IMR-90 (cell line): ENCODE results near the gene P2RY14. TPM values are rescaled to one million over a fixed set of nuclear protein-coding genes. Genes with fewer than 3 reads are reported as not detected.

Experiments used
- ATAC-seq: fragments of 200-7000 bp; cut with Tn5 transposase; 2 replicates; pipeline ENCODE4 v1.9.1; 2020; ENCODE audit warnings: low read depth, mild to moderate bottlenecking, moderate library complexity
- BruUV-seq: library from RNA; stranded (reverse); fragments of 400-500 nt; replicated peaks from 2 replicates; lab custom pipeline; 2021; lab: Mats Ljungman, UMichigan
- CTCF ChIA-PET: fragments of 300-600 bp; formaldehyde crosslinking; extraction: SDS; loops from one replicate; lab custom pipeline; 2021; ENCODE audit warnings: antibody characterized with exemption; lab: Yijun Ruan, JAX
- POLR2A ChIA-PET: fragments of 300-600 bp; sonication (Branson Sonifier 250); formaldehyde crosslinking; loops from one replicate; lab custom pipeline; 2022; ENCODE audit warnings: antibody characterized with exemption; ENCODE audit not compliant: unreplicated experiment; lab: Charles Lee
- DNase-seq: peaks from one replicate; pipeline ENCODE4 v3.0.0; 2013
- H2AFZ ChIP-seq: replicated peaks from 2 replicates; pipeline ENCODE3; 2013; ENCODE audit warnings: low read length, mild to moderate bottlenecking; ENCODE audit not compliant: poor library complexity
- H2AK5ac ChIP-seq: 2 replicates; pipeline ENCODE4 v1.6.1; 2013; ENCODE audit warnings: low read depth, low read length, inconsistent platforms
- H2AK9ac ChIP-seq: replicated peaks from 2 replicates; pipeline ENCODE3; 2013; ENCODE audit warnings: mild to moderate bottlenecking, low read depth, low read length, moderate library complexity; ENCODE audit not compliant: poor library complexity
- H2BK120ac ChIP-seq: 2 replicates; pipeline ENCODE4 v1.6.1; 2013; ENCODE audit warnings: low read depth, low read length, inconsistent platforms
- H2BK15ac ChIP-seq: 3 replicates; pipeline ENCODE4 v1.6.1; 2013; ENCODE audit warnings: low read depth, low read length, inconsistent platforms
- H2BK20ac ChIP-seq: 2 replicates; pipeline ENCODE4 v1.6.1; 2013; ENCODE audit warnings: low read depth, mild to moderate bottlenecking, inconsistent platforms, low read length, moderate library complexity
- H2BK5ac ChIP-seq: 2 replicates; pipeline ENCODE4 v1.6.1; 2013; ENCODE audit warnings: mild to moderate bottlenecking, low read depth, low read length, inconsistent platforms; ENCODE audit not compliant: poor library complexity, severe bottlenecking
- H3K14ac ChIP-seq: replicated peaks from 2 replicates; pipeline ENCODE4 v1.6.1; 2013; ENCODE audit warnings: low read depth, low read length, inconsistent platforms
- H3K18ac ChIP-seq: 2 replicates; pipeline ENCODE4 v1.6.1; 2013; ENCODE audit warnings: low read depth, low read length, control low read depth
- H3K23ac ChIP-seq: 2 replicates; pipeline ENCODE4 v1.6.1; 2013; ENCODE audit warnings: low read depth, low read length, inconsistent platforms
- H3K27ac ChIP-seq: 2 replicates; pipeline ENCODE4 v1.5.1; 2013; ENCODE audit warnings: mild to moderate bottlenecking, control low read depth, low read length; ENCODE audit not compliant: insufficient read depth
- H3K27me3 ChIP-seq: 2 replicates; pipeline ENCODE4 v1.6.1; 2013; ENCODE audit warnings: low read length; ENCODE audit not compliant: control insufficient read depth, insufficient read depth
- H3K36me3 ChIP-seq: 2 replicates; pipeline ENCODE4 v1.6.1; 2013; ENCODE audit warnings: low read length, mixed read lengths; ENCODE audit not compliant: control insufficient read depth, insufficient read depth
- H3K4ac ChIP-seq: 2 replicates; pipeline ENCODE4 v1.6.1; 2013; ENCODE audit warnings: low read depth, low read length, inconsistent platforms
- H3K4me1 ChIP-seq: 2 replicates; pipeline ENCODE4 v1.6.1; 2013; ENCODE audit warnings: low read length, mixed read lengths; ENCODE audit not compliant: control insufficient read depth, insufficient read depth
- H3K4me2 ChIP-seq: 2 replicates; pipeline ENCODE4 v1.6.1; 2013; ENCODE audit warnings: low read depth, mild to moderate bottlenecking, control low read depth, low read length, moderate library complexity
- H3K4me3 ChIP-seq: 2 replicates; pipeline ENCODE4 v1.5.1; 2013; ENCODE audit warnings: low read depth, mild to moderate bottlenecking, control low read depth, low read length, moderate library complexity; ENCODE audit not compliant: insufficient read depth
- H3K56ac ChIP-seq: 2 replicates; pipeline ENCODE4 v1.6.1; 2013; ENCODE audit warnings: low read length, inconsistent platforms; ENCODE audit not compliant: insufficient read depth; ENCODE audit errors: extremely low read depth
- H3K79me1 ChIP-seq, 2 experiments: 2 replicates each; pipeline ENCODE4 v1.6.1; 2013; ENCODE audit warnings: low read length in 2 of 2, inconsistent platforms in 1 of 2, low read depth in 1 of 2
- H3K9ac ChIP-seq: 2 replicates; pipeline ENCODE4 v1.6.1; 2013; ENCODE audit warnings: low read depth, low read length, control low read depth
- H3K9me1 ChIP-seq: 2 replicates; pipeline ENCODE4 v1.6.1; 2013; ENCODE audit warnings: low read length, inconsistent platforms; ENCODE audit not compliant: insufficient read depth
- H3K9me3 ChIP-seq: 2 replicates; pipeline ENCODE4 v1.6.1; 2013; ENCODE audit warnings: low read length; ENCODE audit not compliant: control insufficient read depth, insufficient read depth
- H4K20me1 ChIP-seq: 2 replicates; pipeline ENCODE4 v1.6.1; 2013; ENCODE audit warnings: low read length, inconsistent platforms; ENCODE audit not compliant: insufficient read depth
- H4K5ac ChIP-seq: 2 replicates; pipeline ENCODE4 v1.6.1; 2013; ENCODE audit warnings: mild to moderate bottlenecking, low read depth, low read length, control low read depth
- H4K8ac ChIP-seq, 2 experiments: 2 replicates each; pipeline ENCODE4 v1.6.1; 2013; ENCODE audit warnings: low read depth in 2 of 2, low read length in 2 of 2, control low read depth in 1 of 2, inconsistent platforms in 1 of 2
- H4K91ac ChIP-seq: 2 replicates; pipeline ENCODE4 v1.6.1; 2013; ENCODE audit warnings: low read depth, low read length, inconsistent platforms; ENCODE audit not compliant: insufficient read depth
- FOS ChIP-seq: fragments of 150-350 bp; IDR thresholded peaks from 2 replicates; pipeline ENCODE4 v1.6.1; 2016; ENCODE audit warnings: low read depth, low read length
- RAD21 ChIP-seq: IDR thresholded peaks from 2 replicates; pipeline ENCODE4 v1.6.1; 2012; ENCODE audit warnings: low read length, improper control_type of control experiment
- WGBS, 2 experiments: methylation state at CpG; one replicate each; pipeline versions ENCODE4 v1.1.5 to v1.1.7; 2013; ENCODE audit warnings: missing lambda C conversion rate in 2 of 2; ENCODE audit not compliant: insufficient read length in 1 of 2; ENCODE audit errors: extremely low coverage in 2 of 2; 5-methylcytosine and 5-hydroxymethylcytosine counted together
- dilution Hi-C: fragments of 300-500 bp; cut with HindIII; formaldehyde crosslinking; loops from one replicate; pipeline ENCODE4 v1.14.3; 2018; ENCODE audit warnings: low sequenced_read_pairs; ENCODE audit not compliant: unreplicated experiment
- in situ Hi-C: fragments of 300-500 bp; cut with MboI; formaldehyde crosslinking; loops from 3 replicates; pipeline ENCODE4 v1.14.3; 2019; ENCODE audit warnings: low sequenced_read_pairs, inconsistent platforms, mixed read lengths
- intact Hi-C: fragments of 100-400 bp; cut with micrococcal nuclease; formaldehyde crosslinking; loops from 2 replicates; pipeline ENCODE4 v1.10.0; 2022
- polyA plus RNA-seq, 3 experiments: library from polyadenylated mRNA; depleted of rRNA; stranded (reverse); fragments of >200 nt; gene quantifications; 2 replicates each; pipeline ENCODE4 v1.2.3, GENCODE V29; 2012; ENCODE audit warnings: low replicate concordance in 1 of 3
- total RNA-seq: library from RNA; depleted of rRNA; stranded (reverse); fragments of >200 nt; gene quantifications from 2 replicates; pipeline ENCODE4 v1.2.3, GENCODE V29; 2012
- TF ChIP-seq, protein P1 (sequence below): fragments of 150-350 bp; IDR thresholded peaks from 2 replicates; pipeline ENCODE4 v1.6.1; 2016; ENCODE audit warnings: low read depth, mild to moderate bottlenecking, low read length, moderate library complexity, borderline replicate concordance

P2RY14 gene
- total and polyA plus RNA-seq, 2 of the 4 experiments (the other 2 are of a cell fraction), result not detected

DNA sequence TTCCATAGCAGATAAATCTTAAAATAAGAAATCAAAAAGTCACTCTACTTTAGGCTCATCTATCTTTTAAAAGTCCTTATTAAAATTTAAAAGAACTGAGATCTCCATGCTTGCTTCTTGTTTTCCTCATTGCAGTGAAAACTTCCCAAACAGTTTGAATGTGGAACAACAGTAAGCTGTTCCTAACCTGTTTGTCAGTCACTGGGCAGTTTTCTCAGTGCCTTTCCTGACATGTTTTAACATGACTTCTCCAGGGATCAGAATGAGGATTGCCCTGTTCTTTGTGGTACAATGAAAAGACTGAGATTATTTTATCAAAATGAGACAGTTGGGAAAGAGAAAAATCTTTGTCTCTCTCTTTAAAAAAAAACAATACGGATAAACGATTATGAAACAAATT lies 37.5 kb upstream of the P2RY14 start:
- no peak overlapping the region for H4K91ac ChIP-seq
- CTCF ChIA-PET, result interaction anchor here (1.0 to 1.2 kb wide), 2 partner anchors 11 to 12 kb away, joined by 3 to 8 read pairs; no protein-coding TSS in a partner anchor
- H3K18ac ChIP-seq, result peak overlapping the region; percentile 83; the same call in 1 of the 2 replicates
- H3K27me3 ChIP-seq, result no peaks in the 10 kb centered on the region
- peak overlapping the region; percentile 47 for H2BK120ac ChIP-seq
- H3K4me2 ChIP-seq, result no peak overlapping the region
- no peaks in the 10 kb centered on the region for H3K36me3 ChIP-seq
- peak overlapping the region in 1 of 2 experiments; percentile 71; a peak in 2 of 4 replicates for H4K8ac ChIP-seq
- peaks cover 5% of the 10 kb centered on the region for H3K9me3 ChIP-seq
- peak overlapping the region; percentile 64; the same call in 1 of the 2 replicates for H4K5ac ChIP-seq
- no peak overlapping the region for H2BK5ac ChIP-seq
- no peaks in the 10 kb centered on the region for H3K79me1 ChIP-seq
- no peak overlapping the region for H3K9ac ChIP-seq
- in situ Hi-C loops (no loop called here), intact Hi-C loops (no loop called here), dilution Hi-C loops (no loop called here)
- ATAC-seq (no peak), DNase-seq (no peak)
- no CpG with 5 or more reads among the region's 2 CpGs for WGBS, 2 experiments
- TF ChIP-seq, protein P1, sequence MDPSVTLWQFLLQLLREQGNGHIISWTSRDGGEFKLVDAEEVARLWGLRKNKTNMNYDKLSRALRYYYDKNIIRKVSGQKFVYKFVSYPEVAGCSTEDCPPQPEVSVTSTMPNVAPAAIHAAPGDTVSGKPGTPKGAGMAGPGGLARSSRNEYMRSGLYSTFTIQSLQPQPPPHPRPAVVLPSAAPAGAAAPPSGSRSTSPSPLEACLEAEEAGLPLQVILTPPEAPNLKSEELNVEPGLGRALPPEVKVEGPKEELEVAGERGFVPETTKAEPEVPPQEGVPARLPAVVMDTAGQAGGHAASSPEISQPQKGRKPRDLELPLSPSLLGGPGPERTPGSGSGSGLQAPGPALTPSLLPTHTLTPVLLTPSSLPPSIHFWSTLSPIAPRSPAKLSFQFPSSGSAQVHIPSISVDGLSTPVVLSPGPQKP, result no peak
- TF ChIP-seq RAD21 (no peak), FOS (no peak)
- no peak overlapping the region for H2AFZ ChIP-seq
- H3K23ac ChIP-seq, result 0 out of 2 replicates have a peak overlapping the region, but pooled peaks have one; percentile 82
- peak overlapping the region; percentile 56; the same call in 2 of the 3 replicates for H2BK15ac ChIP-seq
- H3K4me3 ChIP-seq, result no peak overlapping the region
- no peak overlapping the region for H3K56ac ChIP-seq
- no peak overlapping the region for H3K27ac ChIP-seq
- POLR2A ChIA-PET, result no interaction called here
- 0 out of 2 replicates have a peak overlapping the region, but pooled peaks have one; percentile 19 for H3K14ac ChIP-seq
- no TSS peak for BruUV-seq
- no peak overlapping the region for H2AK9ac ChIP-seq
- peak overlapping the region; percentile 75; the same call in 1 of the 2 replicates for H2BK20ac ChIP-seq
- no peak overlapping the region; the same call in 1 of the 2 replicates for H3K4ac ChIP-seq
- H3K4me1 ChIP-seq, result peaks cover 13% of the 10 kb centered on the region
- peaks cover 6% of the 10 kb centered on the region; the same call in 1 of the 2 replicates for H3K9me1 ChIP-seq
- H4K20me1 ChIP-seq, result no peaks in the 10 kb centered on the region
- H2AK5ac ChIP-seq, result no peak overlapping the region; the same call in 1 of the 2 replicates
